Measurements from ENCODE around the gene FAM193A.

DNA sequence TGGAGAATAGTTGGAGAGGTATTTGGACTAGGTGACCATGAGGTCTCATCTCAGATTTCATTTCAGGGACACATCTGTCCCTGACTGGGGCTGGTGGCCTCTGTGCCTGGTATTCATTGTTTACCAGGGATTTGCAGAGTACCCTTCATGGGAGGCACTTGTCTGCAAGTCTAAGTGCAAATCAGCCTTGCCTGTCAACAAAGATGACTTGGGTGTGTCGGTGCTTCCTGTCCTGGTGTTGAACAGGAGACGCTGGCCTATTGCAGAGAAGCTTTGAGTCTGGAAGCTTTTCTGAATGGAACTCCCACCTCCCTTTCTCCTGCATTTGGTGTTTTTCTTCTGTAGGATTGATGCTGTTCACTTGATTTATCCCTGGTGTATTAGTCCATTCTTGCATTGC is 115.6 kb downstream of the FAM193A start:
- TF ChIP-seq TAF1 (IDR thresholded peaks at IDR 0.05; ENCODE audit: borderline replicate concordance, low read depth, low read length) (no peak), CTCF (IDR thresholded peaks at IDR 0.05) (no peak), POLR2AphosphoS5 (IDR thresholded peaks at IDR 0.05; ENCODE audit: low read depth, low read length) (no peak), JUND (IDR thresholded peaks at IDR 0.05) (no peak), NRF1 (IDR thresholded peaks at IDR 0.05; ENCODE audit: low read depth, low read length) (no peak), EP300 (IDR thresholded peaks at IDR 0.05; ENCODE audit: borderline replicate concordance in 1 of 2, low read depth in 1 of 2, low read length in 1 of 2) (no peak), TEAD4 (IDR thresholded peaks at IDR 0.05; ENCODE audit: borderline replicate concordance, insufficient read depth) (no peak), REST (IDR thresholded peaks at IDR 0.05; ENCODE audit: low read depth, low read length) (no peak)
- TF ChIP-seq, protein P1, sequence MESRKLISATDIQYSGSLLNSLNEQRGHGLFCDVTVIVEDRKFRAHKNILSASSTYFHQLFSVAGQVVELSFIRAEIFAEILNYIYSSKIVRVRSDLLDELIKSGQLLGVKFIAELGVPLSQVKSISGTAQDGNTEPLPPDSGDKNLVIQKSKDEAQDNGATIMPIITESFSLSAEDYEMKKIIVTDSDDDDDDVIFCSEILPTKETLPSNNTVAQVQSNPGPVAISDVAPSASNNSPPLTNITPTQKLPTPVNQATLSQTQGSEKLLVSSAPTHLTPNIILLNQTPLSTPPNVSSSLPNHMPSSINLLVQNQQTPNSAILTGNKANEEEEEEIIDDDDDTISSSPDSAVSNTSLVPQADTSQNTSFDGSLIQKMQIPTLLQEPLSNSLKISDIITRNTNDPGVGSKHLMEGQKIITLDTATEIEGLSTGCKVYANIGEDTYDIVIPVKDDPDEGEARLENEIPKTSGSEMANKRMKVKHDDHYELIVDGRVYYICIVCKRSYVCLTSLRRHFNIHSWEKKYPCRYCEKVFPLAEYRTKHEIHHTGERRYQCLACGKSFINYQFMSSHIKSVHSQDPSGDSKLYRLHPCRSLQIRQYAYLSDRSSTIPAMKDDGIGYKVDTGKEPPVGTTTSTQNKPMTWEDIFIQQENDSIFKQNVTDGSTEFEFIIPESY (IDR thresholded peaks at IDR 0.05; ENCODE audit: borderline replicate concordance, low read depth), result no peak

All from SK-N-SH (cell line).